Mucosa of rectum (tissue), 2 donors: ENCODE data around the gene CD96.
"Not testable (repeated sequence)": the region's sequence is repeated elsewhere in the genome, so short reads cannot be mapped to it uniquely, and the experiment has no call there.

Experiments used
- H3K27ac ChIP-seq, 2 donors: one replicate each; pipeline ENCODE4 v1.7.0; 2013; ENCODE audit warnings: inconsistent platforms in 2 of 2, low read depth in 2 of 2, low read length in 2 of 2
- H3K27me3 ChIP-seq, 2 donors: one replicate each; pipeline ENCODE4 v1.7.0; 2013; ENCODE audit warnings: low read length in 2 of 2; ENCODE audit not compliant: control insufficient read depth in 2 of 2, insufficient read depth in 2 of 2
- H3K36me3 ChIP-seq, 2 donors: one replicate each; pipeline ENCODE4 v1.7.0; 2013; ENCODE audit warnings: low read length in 2 of 2; ENCODE audit not compliant: control insufficient read depth in 2 of 2, insufficient read depth in 2 of 2
- H3K4me1 ChIP-seq, 2 donors: one replicate each; pipeline ENCODE4 v1.7.0; 2013; ENCODE audit warnings: low read length in 2 of 2, mild to moderate bottlenecking in 1 of 2; ENCODE audit not compliant: control insufficient read depth in 2 of 2, insufficient read depth in 2 of 2
- H3K4me3 ChIP-seq, 2 donors: one replicate each; pipeline ENCODE4 v1.7.0; 2013; ENCODE audit warnings: low read length in 2 of 2
- H3K9ac ChIP-seq, 2 donors: one replicate each; pipeline ENCODE4 v1.7.0; 2013; ENCODE audit warnings: low read length in 2 of 2, low read depth in 1 of 2, mild to moderate bottlenecking in 1 of 2
- H3K9me3 ChIP-seq, 2 donors: one replicate each; pipeline ENCODE4 v1.7.0; 2013; ENCODE audit warnings: low read length in 2 of 2; ENCODE audit not compliant: control insufficient read depth in 2 of 2
- donor health status: healthy.
- donor health status: Normal muscosa, but diverticular disease.

The CD96 gene

GRCh38 chr3:111616417-111617105, 74.6 kb downstream of the CD96 start:
- H3K9ac ChIP-seq: no peak overlapping the region
- no peaks in the 10 kb centered on the region for H3K9me3 ChIP-seq
- H3K4me3 ChIP-seq: no peak overlapping the region
- H3K36me3 ChIP-seq: no peaks in the 10 kb centered on the region
- H3K4me1 ChIP-seq: no peaks in the 10 kb centered on the region
- H3K27me3 ChIP-seq: no peaks in the 10 kb centered on the region
- H3K27ac ChIP-seq: peak overlapping the region in 1 of 2 donors; percentile 4

GRCh38 chr3:111617406-111617805, 75.4 kb downstream of the CD96 start:
- H3K9ac ChIP-seq: no peak overlapping the region
- H3K27me3 ChIP-seq: no peaks in the 10 kb centered on the region
- no peak overlapping the region for H3K4me3 ChIP-seq
- no peaks in the 10 kb centered on the region for H3K4me1 ChIP-seq
- no peaks in the 10 kb centered on the region for H3K36me3 ChIP-seq
- H3K27ac ChIP-seq: no peak overlapping the region
- H3K9me3 ChIP-seq: no peaks in the 10 kb centered on the region

- no peaks in the 10 kb centered on the region for H3K9me3 ChIP-seq
- no peak overlapping the region for H3K9ac ChIP-seq
- no peak overlapping the region for H3K4me3 ChIP-seq
- no peaks in the 10 kb centered on the region for H3K4me1 ChIP-seq
- no peaks in the 10 kb centered on the region for H3K36me3 ChIP-seq
- H3K27me3 ChIP-seq: no peaks in the 10 kb centered on the region
- no peak overlapping the region for H3K27ac ChIP-seq
These were observed 76.1 kb downstream of the CD96 start for GRCh38 chr3:111617912-111618601.

DNA sequence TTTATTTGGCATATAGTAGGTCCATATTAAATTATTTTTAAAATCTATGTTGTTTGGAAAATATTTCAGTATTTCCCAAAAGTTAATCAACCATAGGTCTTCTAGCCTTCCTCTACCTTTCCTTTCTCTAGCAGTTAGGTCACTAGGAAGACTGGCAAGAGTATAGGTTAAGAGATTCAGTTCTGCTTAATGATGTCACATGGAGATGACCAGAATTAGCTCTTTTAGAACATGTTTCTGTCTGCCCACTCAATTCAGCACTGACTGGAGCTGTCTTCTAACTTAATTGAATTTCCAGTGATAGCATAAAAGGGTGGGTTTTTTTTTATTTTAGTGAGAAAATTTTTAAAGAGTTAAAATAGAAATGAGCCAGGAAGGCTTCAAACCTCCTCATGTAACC, 76.9 kb downstream of the CD96 start:
- Histone ChIP-seq H3K9ac (no peak overlapping the region), H3K36me3 (no peaks in the 10 kb centered on the region), H3K9me3 (no peaks in the 10 kb centered on the region), H3K27me3 (no peaks in the 10 kb centered on the region), H3K4me1 (no peaks in the 10 kb centered on the region), H3K4me3 (no peak overlapping the region), H3K27ac (no peak overlapping the region)

DNA sequence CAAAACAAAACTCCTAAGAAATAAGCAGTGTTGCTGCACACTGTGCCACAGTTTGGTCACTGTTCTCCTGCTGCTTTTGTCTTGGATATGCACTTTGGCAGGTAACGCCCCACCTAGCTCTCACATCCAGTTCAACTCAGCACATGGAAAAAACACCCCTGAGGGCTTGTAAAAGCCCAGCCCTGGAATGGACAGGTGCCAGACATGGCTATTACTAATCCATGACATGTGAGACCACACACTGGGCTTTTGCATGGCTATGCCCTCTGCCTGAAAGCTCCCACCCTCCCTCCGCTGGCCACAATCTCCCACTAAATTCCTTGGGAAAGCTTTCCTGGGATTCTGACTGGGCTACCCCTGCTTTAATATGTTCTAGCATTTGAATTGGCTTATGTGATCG, 77.8 kb downstream of the CD96 start:
- Histone ChIP-seq H3K4me1 (no peaks in the 10 kb centered on the region), H3K27ac (no peak overlapping the region), H3K9ac (no peak overlapping the region), H3K9me3 (no peaks in the 10 kb centered on the region), H3K27me3 (no peaks in the 10 kb centered on the region), H3K4me3 (no peak overlapping the region), H3K36me3 (no peaks in the 10 kb centered on the region)

DNA sequence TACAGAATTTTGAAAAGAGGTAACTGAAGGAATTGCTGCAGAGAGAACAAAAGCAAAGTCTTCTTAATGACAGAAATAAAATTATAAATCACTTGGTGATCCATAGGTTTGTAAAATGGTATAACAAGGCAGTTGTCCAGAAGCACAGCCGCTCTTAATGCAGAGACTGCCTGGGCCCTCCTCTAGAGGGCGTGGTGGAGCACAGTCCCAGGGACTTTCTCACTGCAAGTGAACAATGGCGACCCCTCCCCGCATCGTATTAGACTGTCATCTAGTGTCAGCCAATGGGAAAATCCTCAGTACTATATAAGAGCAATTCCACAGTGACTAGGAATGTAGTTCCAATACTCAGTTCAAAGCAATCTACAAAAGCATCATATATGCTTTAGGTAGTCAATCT, 79.5 kb downstream of the CD96 start:
- H3K27ac ChIP-seq: no peak overlapping the region
- no peaks in the 10 kb centered on the region for H3K9me3 ChIP-seq
- no peak overlapping the region for H3K9ac ChIP-seq
- no peaks in the 10 kb centered on the region for H3K36me3 ChIP-seq
- no peaks in the 10 kb centered on the region for H3K27me3 ChIP-seq
- no peak overlapping the region for H3K4me3 ChIP-seq
- no peaks in the 10 kb centered on the region for H3K4me1 ChIP-seq

GRCh38 chr3:111627092-111627491, 85.1 kb downstream of the CD96 start:
- Histone ChIP-seq H3K9me3 (no peaks in the 10 kb centered on the region), H3K36me3 (no peaks in the 10 kb centered on the region), H3K4me3 (no peak overlapping the region), H3K27me3 (no peaks in the 10 kb centered on the region), H3K4me1 (no peaks in the 10 kb centered on the region), H3K9ac (no peak overlapping the region), H3K27ac (no peak overlapping the region)

- H3K27me3 ChIP-seq, H3K9me3 ChIP-seq, H3K4me1 ChIP-seq, H3K36me3 ChIP-seq, H3K27ac ChIP-seq, H3K9ac ChIP-seq, H3K4me3 ChIP-seq: not testable (repeated sequence)
These were observed 87.0 kb downstream of the CD96 start for GRCh38 chr3:111629018-111629417.

GRCh38 chr3:111630638-111631037, 88.6 kb downstream of the CD96 start:
- H3K4me1 ChIP-seq, H3K9ac ChIP-seq, H3K27ac ChIP-seq, H3K27me3 ChIP-seq, H3K9me3 ChIP-seq, H3K4me3 ChIP-seq, H3K36me3 ChIP-seq: not testable (repeated sequence)

DNA sequence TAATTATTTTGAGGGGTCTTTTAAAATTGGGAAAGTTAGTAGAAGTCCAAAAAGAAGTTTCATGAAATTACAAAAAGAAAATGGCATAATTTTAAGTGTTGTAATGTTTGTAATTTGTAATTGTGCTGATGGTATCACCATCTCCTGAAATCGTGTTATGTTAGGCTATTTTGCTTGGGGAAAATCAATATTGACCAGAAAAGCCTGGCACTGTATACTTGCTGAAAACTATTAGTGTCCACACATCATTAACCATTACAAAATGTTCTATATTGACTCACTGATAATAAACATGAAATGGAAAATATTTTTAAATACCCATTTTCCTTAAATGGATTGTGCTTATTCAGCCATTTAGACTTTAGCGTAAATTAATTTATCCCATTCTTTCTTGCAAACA, 93.4 kb downstream of the CD96 start:
- H3K9me3 ChIP-seq: no peaks in the 10 kb centered on the region
- H3K27ac ChIP-seq: no peak overlapping the region
- H3K9ac ChIP-seq: no peak overlapping the region
- H3K27me3 ChIP-seq: no peaks in the 10 kb centered on the region
- no peaks in the 10 kb centered on the region for H3K4me1 ChIP-seq
- H3K36me3 ChIP-seq: no peaks in the 10 kb centered on the region
- H3K4me3 ChIP-seq: no peak overlapping the region
